Measurements from ENCODE around the gene IQCF2. TPM values are rescaled to one million over a fixed set of nuclear protein-coding genes. Genes with fewer than 3 reads are reported as not detected.

The IQCF2 gene
- total and polyA plus RNA-seq, 2 of the 13 experiments (the other 11 are each of a cell fraction or from before 2014, with no cell fraction given), result not detected

DNA sequence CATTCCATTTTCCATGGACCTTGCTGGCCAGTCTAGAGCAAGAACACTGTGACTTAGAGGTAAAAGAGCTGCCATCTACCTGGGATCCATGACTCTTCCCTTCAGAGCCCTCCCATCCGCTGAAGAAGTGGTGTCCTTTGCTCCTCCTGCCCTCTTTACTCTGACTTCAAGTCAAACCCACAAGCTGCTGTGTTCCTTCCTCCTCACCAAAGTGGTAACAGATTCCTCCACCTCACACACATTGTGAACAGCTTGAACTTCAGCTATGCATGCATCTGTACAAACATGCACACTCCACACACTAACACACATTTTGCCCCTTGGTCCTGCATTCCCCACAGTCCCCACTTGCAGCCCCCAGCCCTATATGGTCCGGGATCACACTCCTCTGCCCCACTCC is 13.0 kb downstream of the IQCF2 start:
- Histone ChIP-seq H2AFZ (ENCODE audit: low read length) (no peak overlapping the region), H3K36me3 (replicated peaks in 1 of 2; ENCODE audit: control insufficient read depth in 1 of 2, insufficient read depth in 2 of 2, low read length in 2 of 2) (no peaks in the 10 kb centered on the region), H3K4me2 (ENCODE audit: low read depth, low read length) (no peak overlapping the region), H3K4me1 (ENCODE audit: insufficient read depth, low read length) (no peaks in the 10 kb centered on the region), H3K9me3 (ENCODE audit: low read length) (no peaks in the 10 kb centered on the region), H3K79me2 (ENCODE audit: insufficient read depth, low read length) (no peaks in the 10 kb centered on the region), H3K4me3 (replicated peaks in 1 of 3; ENCODE audit: insufficient read depth in 1 of 3, low read depth in 2 of 3, low read length in 3 of 3) (no peak overlapping the region), H3K9ac (ENCODE audit: insufficient read depth, low read depth, low read length) (no peak overlapping the region), H4K20me1 (ENCODE audit: insufficient read depth, low read length) (no peaks in the 10 kb centered on the region), H3K27ac (ENCODE audit: extremely low read length, insufficient read depth, low read length) (no peak overlapping the region), H3K27me3 (ENCODE audit: control insufficient read depth in 1 of 2, insufficient read depth in 2 of 2, low read length in 2 of 2) (peaks cover 1 to 28% of the 10 kb centered on the region in 2 experiments; a peak in 2 of 5 replicates)
- DNase-seq (ENCODE audit: low spot score) (no peak), FAIRE-seq (no peak), ATAC-seq (no peak)
- ChIA-PET POLR2A (no interaction called here), CTCF (ENCODE audit: low intra/inter-chr PET ratio, low total read pairs) (no interaction called here)
- in situ Hi-C loops (cut with HindIII; ENCODE audit: extremely low pct_ligation_motif_present, low pct_unique_long_range_greater_than_20kb) (no loop called here), intact Hi-C loops (cut with micrococcal nuclease; ENCODE audit: unreplicated experiment) (no loop called here)
- BruUV-seq (replicated peaks), result no TSS peak
- WGBS (ENCODE audit: low lambda C conversion rate), result 0% methylated on average over 2 of the region's 2 CpGs
- no peak for TF ChIP-seq ARNT (IDR thresholded peaks at IDR 0.05)

DNA sequence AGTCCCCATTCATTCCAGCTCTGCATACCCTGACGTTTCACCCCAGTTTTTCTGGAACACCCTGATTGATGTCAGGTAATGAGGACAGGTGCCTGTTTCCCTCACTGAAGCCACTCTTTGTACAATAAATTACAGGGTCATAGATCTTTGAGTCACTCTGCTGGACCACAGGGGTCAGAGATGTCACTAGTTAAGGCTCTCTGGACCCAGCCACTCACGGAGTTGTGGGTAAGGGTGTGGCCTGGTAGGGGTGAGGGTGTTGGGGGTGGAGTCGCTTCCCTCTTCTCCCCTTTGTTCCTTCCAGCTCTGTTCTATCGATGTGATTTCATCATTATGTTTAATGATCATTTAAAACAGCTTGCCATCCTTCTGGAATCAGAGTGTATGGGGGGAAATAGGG is 13.5 kb downstream of the IQCF2 start:
- no peak overlapping the region for H2AFZ ChIP-seq (ENCODE audit: low read length)
- BruUV-seq (replicated peaks), result no TSS peak
- H3K36me3 ChIP-seq (replicated peaks in 1 of 2; ENCODE audit: control insufficient read depth in 1 of 2, insufficient read depth in 2 of 2, low read length in 2 of 2), result no peaks in the 10 kb centered on the region
- no peaks in the 10 kb centered on the region for H3K4me1 ChIP-seq (ENCODE audit: insufficient read depth, low read length)
- intact Hi-C loops (cut with micrococcal nuclease; ENCODE audit: unreplicated experiment) (no loop called here), in situ Hi-C loops (cut with HindIII; ENCODE audit: extremely low pct_ligation_motif_present, low pct_unique_long_range_greater_than_20kb) (no loop called here)
- ATAC-seq, result no peak
- no peaks in the 10 kb centered on the region for H4K20me1 ChIP-seq (ENCODE audit: insufficient read depth, low read length)
- ChIA-PET POLR2A (no interaction called here), CTCF (ENCODE audit: low intra/inter-chr PET ratio, low total read pairs) (no interaction called here)
- TF ChIP-seq IRX3 (CRISPR knock-in tag; IDR thresholded peaks at IDR 0.05; ENCODE audit: borderline replicate concordance, low read depth), result no peak
- TF ChIP-seq NFYC (CRISPR knock-in tag; IDR thresholded peaks at IDR 0.05), result no peak
- no peak for TF ChIP-seq ZNF558 (CRISPR knock-in tag; IDR thresholded peaks at IDR 0.05; ENCODE audit: borderline replicate concordance)
- TF ChIP-seq REL (CRISPR knock-in tag; conservative IDR thresholded peaks at IDR 0.05), result no peak
- TF ChIP-seq ZSCAN20 (CRISPR knock-in tag; IDR thresholded peaks at IDR 0.05; ENCODE audit: borderline replicate concordance), result no peak
- TF ChIP-seq SKI (IDR thresholded peaks at IDR 0.05; ENCODE audit: partially characterized antibody), result no peak
- TF ChIP-seq, protein P1, sequence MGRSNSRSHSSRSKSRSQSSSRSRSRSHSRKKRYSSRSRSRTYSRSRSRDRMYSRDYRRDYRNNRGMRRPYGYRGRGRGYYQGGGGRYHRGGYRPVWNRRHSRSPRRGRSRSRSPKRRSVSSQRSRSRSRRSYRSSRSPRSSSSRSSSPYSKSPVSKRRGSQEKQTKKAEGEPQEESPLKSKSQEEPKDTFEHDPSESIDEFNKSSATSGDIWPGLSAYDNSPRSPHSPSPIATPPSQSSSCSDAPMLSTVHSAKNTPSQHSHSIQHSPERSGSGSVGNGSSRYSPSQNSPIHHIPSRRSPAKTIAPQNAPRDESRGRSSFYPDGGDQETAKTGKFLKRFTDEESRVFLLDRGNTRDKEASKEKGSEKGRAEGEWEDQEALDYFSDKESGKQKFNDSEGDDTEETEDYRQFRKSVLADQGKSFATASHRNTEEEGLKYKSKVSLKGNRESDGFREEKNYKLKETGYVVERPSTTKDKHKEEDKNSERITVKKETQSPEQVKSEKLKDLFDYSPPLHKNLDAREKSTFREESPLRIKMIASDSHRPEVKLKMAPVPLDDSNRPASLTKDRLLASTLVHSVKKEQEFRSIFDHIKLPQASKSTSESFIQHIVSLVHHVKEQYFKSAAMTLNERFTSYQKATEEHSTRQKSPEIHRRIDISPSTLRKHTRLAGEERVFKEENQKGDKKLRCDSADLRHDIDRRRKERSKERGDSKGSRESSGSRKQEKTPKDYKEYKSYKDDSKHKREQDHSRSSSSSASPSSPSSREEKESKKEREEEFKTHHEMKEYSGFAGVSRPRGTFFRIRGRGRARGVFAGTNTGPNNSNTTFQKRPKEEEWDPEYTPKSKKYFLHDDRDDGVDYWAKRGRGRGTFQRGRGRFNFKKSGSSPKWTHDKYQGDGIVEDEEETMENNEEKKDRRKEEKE (IDR thresholded peaks at IDR 0.05), result no peak
- TF ChIP-seq HIVEP1 (CRISPR knock-in tag; IDR thresholded peaks at IDR 0.05), result no peak
- TF ChIP-seq ZNF3 (CRISPR knock-in tag; IDR thresholded peaks at IDR 0.05), result no peak
- no peak for TF ChIP-seq SMAD9 (CRISPR knock-in tag; IDR thresholded peaks at IDR 0.05)
- TF ChIP-seq PLRG1 (conservative IDR thresholded peaks at IDR 0.05), result no peak
- no peak for TF ChIP-seq ZNF160 (CRISPR knock-in tag; IDR thresholded peaks at IDR 0.05)
- TF ChIP-seq TBX2 (CRISPR knock-in tag; IDR thresholded peaks at IDR 0.05; ENCODE audit: borderline replicate concordance), result no peak
- no peak overlapping the region for H3K4me2 ChIP-seq (ENCODE audit: low read depth, low read length)
- H3K27me3 ChIP-seq (ENCODE audit: control insufficient read depth in 1 of 2, insufficient read depth in 2 of 2, low read length in 2 of 2), result peaks cover 1 to 26% of the 10 kb centered on the region in 2 experiments; a peak in 2 of 5 replicates
- no peak for FAIRE-seq
- no peak overlapping the region for H3K9ac ChIP-seq (ENCODE audit: insufficient read depth, low read depth, low read length)
- H3K79me2 ChIP-seq (ENCODE audit: insufficient read depth, low read length), result no peaks in the 10 kb centered on the region
- H3K27ac ChIP-seq (ENCODE audit: extremely low read length, insufficient read depth, low read length), result no peak overlapping the region
- 2% methylated on average over 4 of the region's 4 CpGs for WGBS (ENCODE audit: low lambda C conversion rate)
- DNase-seq (ENCODE audit: low spot score), result no peak
- no peaks in the 10 kb centered on the region for H3K9me3 ChIP-seq (ENCODE audit: low read length)
- no peak overlapping the region for H3K4me3 ChIP-seq (replicated peaks in 1 of 3; ENCODE audit: insufficient read depth in 1 of 3, low read depth in 2 of 3, low read length in 3 of 3)

Measured in HepG2 (cell line).